ENCODE measurements around the gene XIAP.
"Not testable (repeated sequence)": the region's sequence is repeated elsewhere in the genome, so short reads cannot be mapped to it uniquely, and the experiment has no call there.

DNA sequence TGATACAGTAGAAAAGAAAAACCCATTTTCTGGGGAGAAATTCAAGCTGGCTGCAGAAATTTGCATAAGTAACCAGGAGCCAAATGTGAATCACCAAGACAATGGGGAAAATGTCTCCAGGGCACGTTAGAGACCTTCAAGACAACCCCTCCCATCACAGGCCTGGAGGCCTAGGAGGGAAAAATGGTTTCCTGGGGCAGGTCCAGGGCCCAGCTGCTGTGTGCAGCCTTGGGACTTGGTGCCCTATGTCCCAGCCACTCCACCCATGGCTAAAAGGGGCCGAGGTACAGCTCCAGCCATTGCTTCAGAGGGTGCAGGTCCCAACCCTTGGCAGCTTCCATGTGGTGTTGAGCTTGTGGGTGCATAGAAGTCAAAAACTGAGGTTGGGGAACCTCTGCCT, 72.2 kb downstream of the XIAP start:
- TF ChIP-seq, protein P1, sequence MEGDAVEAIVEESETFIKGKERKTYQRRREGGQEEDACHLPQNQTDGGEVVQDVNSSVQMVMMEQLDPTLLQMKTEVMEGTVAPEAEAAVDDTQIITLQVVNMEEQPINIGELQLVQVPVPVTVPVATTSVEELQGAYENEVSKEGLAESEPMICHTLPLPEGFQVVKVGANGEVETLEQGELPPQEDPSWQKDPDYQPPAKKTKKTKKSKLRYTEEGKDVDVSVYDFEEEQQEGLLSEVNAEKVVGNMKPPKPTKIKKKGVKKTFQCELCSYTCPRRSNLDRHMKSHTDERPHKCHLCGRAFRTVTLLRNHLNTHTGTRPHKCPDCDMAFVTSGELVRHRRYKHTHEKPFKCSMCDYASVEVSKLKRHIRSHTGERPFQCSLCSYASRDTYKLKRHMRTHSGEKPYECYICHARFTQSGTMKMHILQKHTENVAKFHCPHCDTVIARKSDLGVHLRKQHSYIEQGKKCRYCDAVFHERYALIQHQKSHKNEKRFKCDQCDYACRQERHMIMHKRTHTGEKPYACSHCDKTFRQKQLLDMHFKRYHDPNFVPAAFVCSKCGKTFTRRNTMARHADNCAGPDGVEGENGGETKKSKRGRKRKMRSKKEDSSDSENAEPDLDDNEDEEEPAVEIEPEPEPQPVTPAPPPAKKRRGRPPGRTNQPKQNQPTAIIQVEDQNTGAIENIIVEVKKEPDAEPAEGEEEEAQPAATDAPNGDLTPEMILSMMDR (IDR thresholded peaks at IDR 0.05) = not testable (repeated sequence)
- TF ChIP-seq EP300 (IDR thresholded peaks at IDR 0.05) = not testable (repeated sequence)

All from ovary (tissue), 3 donors.